ENCODE results near the gene ZFP57. TPM values are rescaled to one million over a fixed set of nuclear protein-coding genes. Genes with fewer than 3 reads are reported as not detected.

The ZFP57 gene
- total RNA-seq, 4 donors from 2014 or later: 0.16 TPM; not detected in 3

DNA sequence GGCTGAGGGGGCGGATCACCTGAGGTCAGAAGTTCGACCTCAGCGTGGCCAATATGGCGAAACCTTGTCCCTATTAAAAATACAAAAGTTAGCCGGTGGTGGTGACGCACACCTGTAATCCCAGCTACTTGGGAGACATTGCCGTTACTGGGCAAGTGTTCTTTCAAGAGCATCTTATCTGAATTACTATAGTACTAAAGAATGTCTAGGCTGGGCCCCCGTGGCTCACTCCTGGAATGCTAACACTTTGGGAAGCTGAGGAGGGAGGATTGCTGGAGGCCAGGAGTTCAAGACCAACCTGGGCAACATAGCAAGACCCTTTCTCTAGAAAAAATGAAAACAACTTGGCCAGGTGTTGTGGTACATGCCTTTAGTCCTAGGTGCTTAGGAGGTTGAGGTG is 859 bp upstream of the ZFP57 start:
- TF ChIP-seq POLR2A (IDR thresholded peaks at IDR 0.05) (no peak), CTCF (IDR thresholded peaks at IDR 0.05 in 4 of 5, conservative IDR thresholded peaks at IDR 0.05 in 1 of 5) (no peak)
- DNase-seq (no peak), ATAC-seq (no peak)
- Histone ChIP-seq H3K4me1 (no peaks in the 10 kb centered on the region), H3K36me3 (no peaks in the 10 kb centered on the region), H3K27me3 (peaks cover 0 to 7% (median 0%) of the 10 kb centered on the region in 3 donors), H3K4me3 (no peak overlapping the region), H3K27ac (no peak overlapping the region), H3K9me3 (no peaks in the 10 kb centered on the region)
- intact Hi-C loops (cut with DNase I; ENCODE audit: low total_unique reads) (no loop called here), in situ Hi-C loops (cut with MboI; ENCODE audit: low sequenced_read_pairs in 4 of 4) (no loop called here)

DNA sequence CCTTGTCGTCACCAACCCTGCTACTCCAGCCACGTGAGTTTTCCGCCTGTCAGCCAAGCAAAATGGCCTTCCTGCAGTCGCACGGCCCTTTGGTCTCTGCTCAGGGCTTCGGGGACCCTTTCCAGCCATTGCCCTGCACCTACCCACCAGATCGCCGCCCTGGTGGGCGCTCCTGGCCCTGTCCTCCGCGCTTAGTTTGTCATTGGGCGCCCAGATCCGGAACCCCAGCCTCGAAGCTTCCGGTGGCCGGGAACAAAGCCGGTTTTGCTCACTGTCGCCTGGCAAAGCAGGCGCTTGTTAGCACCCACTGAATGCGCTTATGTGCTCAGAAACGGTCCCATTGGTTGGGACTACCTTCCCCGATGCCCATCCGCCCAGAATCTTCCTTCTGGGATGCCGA is 536 bp downstream of the ZFP57 start:
- Histone ChIP-seq H3K4me3 (no peak overlapping the region), H3K27ac (no peak overlapping the region)

GRCh38 chr6:29679962-29680361 is 990 bp downstream of the ZFP57 start:
- ATAC-seq: no peak
- H3K27ac ChIP-seq: no peak overlapping the region
- no peak overlapping the region for H3K4me3 ChIP-seq
- H3K27me3 ChIP-seq: peaks cover 0 to 7% (median 0%) of the 10 kb centered on the region in 3 donors
- TF ChIP-seq CTCF (IDR thresholded peaks at IDR 0.05 in 4 of 5, conservative IDR thresholded peaks at IDR 0.05 in 1 of 5) (no peak), POLR2A (IDR thresholded peaks at IDR 0.05) (no peak)
- H3K9me3 ChIP-seq: no peaks in the 10 kb centered on the region
- DNase-seq: no peak
- no peaks in the 10 kb centered on the region for H3K36me3 ChIP-seq
- in situ Hi-C loops (cut with MboI; ENCODE audit: low sequenced_read_pairs in 4 of 4): no loop called here
- no peaks in the 10 kb centered on the region for H3K4me1 ChIP-seq
- intact Hi-C loops (cut with DNase I; ENCODE audit: low total_unique reads): no loop called here

More for the DNA sequence above, 536 bp downstream of the ZFP57 start:
- Histone ChIP-seq H3K36me3 (no peaks in the 10 kb centered on the region), H3K9me3 (no peaks in the 10 kb centered on the region), H3K4me1 (no peaks in the 10 kb centered on the region), H3K27me3 (peaks cover 0 to 7% (median 0%) of the 10 kb centered on the region in 3 donors)
- in situ Hi-C loops (cut with MboI; ENCODE audit: low sequenced_read_pairs in 4 of 4) (no loop called here), intact Hi-C loops (cut with DNase I; ENCODE audit: low total_unique reads) (no loop called here)
- TF ChIP-seq CTCF (IDR thresholded peaks at IDR 0.05 in 4 of 5, conservative IDR thresholded peaks at IDR 0.05 in 1 of 5) (no peak), POLR2A (IDR thresholded peaks at IDR 0.05) (no peak)
- DNase-seq (no peak), ATAC-seq (no peak)

DNA sequence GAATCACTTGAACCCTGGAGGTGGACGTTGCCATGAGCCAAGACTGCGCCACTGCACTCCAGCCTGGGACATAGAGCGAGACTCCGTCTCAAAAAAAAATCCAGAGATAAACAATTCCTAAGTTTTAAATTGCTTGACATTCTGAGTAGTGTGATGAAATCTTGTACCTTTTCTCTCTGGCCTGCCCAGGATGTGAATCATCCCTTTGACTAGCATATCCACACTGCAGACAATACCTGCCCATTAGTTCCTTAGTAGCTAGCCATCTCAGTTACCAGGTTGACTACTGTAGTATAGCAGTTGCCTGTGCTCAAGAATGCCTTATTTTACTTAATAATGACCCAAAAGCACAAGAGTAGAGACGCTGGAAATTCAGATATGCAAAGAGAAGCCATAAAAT is 2.8 kb downstream of the ZFP57 start:
- no peak for ATAC-seq

More for the DNA sequence above, 2.8 kb downstream of the ZFP57 start:
- H3K36me3 ChIP-seq: no peaks in the 10 kb centered on the region
- intact Hi-C loops (cut with DNase I; ENCODE audit: low total_unique reads) (no loop called here), in situ Hi-C loops (cut with MboI; ENCODE audit: low sequenced_read_pairs in 4 of 4) (no loop called here)
- no peak overlapping the region for H3K27ac ChIP-seq
- H3K9me3 ChIP-seq: no peaks in the 10 kb centered on the region
- no peak for DNase-seq
- peaks cover 0 to 5% (median 0%) of the 10 kb centered on the region in 3 donors for H3K27me3 ChIP-seq
- H3K4me3 ChIP-seq: no peak overlapping the region
- TF ChIP-seq CTCF (IDR thresholded peaks at IDR 0.05 in 4 of 5, conservative IDR thresholded peaks at IDR 0.05 in 1 of 5) (no peak), POLR2A (IDR thresholded peaks at IDR 0.05) (no peak)
- H3K4me1 ChIP-seq: no peaks in the 10 kb centered on the region
